Measurements from ENCODE around the gene CLCA2.

Gene CLCA2, protein sequence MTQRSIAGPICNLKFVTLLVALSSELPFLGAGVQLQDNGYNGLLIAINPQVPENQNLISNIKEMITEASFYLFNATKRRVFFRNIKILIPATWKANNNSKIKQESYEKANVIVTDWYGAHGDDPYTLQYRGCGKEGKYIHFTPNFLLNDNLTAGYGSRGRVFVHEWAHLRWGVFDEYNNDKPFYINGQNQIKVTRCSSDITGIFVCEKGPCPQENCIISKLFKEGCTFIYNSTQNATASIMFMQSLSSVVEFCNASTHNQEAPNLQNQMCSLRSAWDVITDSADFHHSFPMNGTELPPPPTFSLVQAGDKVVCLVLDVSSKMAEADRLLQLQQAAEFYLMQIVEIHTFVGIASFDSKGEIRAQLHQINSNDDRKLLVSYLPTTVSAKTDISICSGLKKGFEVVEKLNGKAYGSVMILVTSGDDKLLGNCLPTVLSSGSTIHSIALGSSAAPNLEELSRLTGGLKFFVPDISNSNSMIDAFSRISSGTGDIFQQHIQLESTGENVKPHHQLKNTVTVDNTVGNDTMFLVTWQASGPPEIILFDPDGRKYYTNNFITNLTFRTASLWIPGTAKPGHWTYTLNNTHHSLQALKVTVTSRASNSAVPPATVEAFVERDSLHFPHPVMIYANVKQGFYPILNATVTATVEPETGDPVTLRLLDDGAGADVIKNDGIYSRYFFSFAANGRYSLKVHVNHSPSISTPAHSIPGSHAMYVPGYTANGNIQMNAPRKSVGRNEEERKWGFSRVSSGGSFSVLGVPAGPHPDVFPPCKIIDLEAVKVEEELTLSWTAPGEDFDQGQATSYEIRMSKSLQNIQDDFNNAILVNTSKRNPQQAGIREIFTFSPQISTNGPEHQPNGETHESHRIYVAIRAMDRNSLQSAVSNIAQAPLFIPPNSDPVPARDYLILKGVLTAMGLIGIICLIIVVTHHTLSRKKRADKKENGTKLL

DNA sequence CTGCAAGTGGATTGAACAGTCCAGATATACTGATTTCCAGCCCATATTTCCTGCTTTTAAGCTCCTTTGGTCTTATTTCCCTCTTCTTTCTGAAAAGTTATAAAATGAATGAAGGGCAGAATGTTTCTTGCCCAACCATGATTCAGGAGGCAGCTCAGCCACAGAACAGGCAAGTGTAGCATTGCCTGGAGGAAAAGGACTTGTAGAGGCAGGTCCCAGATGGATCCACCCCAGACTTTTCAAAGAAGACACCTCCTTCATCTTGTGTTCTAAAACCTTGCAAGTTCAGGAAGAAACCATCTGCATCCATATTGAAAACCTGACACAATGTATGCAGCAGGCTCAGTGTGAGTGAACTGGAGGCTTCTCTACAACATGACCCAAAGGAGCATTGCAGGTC lies at the start of gene CLCA2:
Gene CLCA2, plus strand, starts transcription at position 299 of the 400 bp plus-strand sequence. Its CDS starts 77 bp downstream, at position 376.
- DNase-seq, result no peak

GRCh38 chr1:86375688-86376087 lies 48.3 kb upstream of the CLCA2 start:
- DNase-seq, result no peak

- DNase-seq, result no peak
These were observed 46.6 kb upstream of the CLCA2 start for GRCh38 chr1:86377341-86377740.

DNA sequence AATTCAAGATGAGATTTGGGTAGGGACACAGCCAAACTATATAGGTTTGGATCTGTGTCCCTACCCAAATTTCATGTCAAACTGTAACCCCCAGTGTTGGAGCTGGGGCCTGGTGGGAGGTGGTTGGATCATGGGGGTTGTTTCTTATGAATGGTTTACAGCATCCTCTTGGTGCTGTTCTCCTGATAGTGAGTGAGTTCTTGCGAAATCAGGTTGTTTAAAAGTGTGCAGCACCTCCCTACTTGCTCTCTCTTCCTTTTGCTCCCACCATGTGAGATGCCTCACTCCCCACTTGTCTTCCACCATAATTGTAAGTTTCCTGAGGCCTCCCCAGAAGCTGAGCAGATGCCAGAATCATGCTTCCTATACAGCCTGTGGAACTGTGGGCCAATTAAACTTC lies 45.2 kb upstream of the CLCA2 start:
- no peak for DNase-seq

DNA sequence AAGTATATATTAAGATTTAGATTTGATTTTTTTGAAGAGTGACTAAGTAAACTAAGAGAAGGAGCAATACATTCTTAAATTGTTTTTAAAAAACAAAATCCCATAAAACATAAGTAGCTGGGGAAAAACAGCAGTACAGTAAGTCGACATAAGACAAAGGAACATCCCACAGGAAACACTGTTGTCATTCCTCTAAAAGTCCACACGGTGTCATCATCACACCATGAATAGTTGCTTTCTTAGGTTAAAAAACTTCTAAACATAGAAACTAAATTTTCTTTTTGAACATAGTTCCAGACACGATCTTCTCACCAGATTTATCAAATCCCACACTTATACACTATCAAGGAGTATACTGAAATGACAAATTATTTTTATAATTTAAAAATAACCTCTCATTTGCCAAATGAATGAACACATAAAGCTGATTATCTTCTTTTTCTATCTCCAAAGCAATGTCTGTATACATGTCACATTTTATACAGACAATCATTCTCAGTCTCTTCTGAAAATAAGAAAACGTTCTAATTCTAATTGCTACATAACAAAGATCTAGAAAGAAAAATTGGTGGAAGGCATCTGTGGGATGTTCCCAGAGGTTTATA lies 43.6 kb upstream of the CLCA2 start:
- no peak for DNase-seq

DNA sequence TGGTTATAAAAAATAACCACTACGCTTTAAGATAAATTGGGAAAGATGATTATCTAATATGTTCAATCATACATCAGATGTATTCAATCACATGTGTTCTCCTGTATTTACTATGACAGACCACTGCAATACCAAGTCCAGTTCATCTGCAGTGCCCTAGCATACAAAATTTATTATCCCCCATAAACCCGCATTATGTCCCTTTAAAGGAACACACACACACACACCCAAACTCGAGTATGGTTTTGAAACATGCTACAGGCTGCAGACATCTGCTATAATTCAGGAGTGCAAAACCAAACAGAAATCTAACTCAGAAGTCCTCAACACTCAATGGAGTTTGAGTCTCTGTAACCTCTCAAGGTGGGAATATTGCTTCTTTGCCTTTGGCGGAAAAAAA lies 42.7 kb upstream of the CLCA2 start:
- DNase-seq, result no peak

DNA sequence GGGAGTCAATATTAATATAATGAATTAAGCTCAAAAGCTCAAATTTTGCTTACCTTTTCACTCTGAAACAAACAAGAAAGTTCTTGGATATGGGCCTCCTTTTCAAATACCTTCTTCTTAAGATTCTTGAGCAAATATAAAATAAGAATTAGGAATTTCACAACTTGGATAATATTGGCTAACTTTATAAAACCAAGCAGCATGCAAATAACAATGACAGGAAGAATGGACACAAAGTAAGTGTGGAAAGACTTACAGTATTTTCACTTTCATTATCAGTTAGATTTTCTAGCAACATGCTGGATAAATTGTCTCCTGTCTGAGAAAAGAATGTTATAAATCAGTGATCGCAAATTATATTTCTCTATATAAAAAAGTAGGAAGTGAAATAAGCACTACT lies 41.1 kb upstream of the CLCA2 start:
- no peak for DNase-seq

DNA sequence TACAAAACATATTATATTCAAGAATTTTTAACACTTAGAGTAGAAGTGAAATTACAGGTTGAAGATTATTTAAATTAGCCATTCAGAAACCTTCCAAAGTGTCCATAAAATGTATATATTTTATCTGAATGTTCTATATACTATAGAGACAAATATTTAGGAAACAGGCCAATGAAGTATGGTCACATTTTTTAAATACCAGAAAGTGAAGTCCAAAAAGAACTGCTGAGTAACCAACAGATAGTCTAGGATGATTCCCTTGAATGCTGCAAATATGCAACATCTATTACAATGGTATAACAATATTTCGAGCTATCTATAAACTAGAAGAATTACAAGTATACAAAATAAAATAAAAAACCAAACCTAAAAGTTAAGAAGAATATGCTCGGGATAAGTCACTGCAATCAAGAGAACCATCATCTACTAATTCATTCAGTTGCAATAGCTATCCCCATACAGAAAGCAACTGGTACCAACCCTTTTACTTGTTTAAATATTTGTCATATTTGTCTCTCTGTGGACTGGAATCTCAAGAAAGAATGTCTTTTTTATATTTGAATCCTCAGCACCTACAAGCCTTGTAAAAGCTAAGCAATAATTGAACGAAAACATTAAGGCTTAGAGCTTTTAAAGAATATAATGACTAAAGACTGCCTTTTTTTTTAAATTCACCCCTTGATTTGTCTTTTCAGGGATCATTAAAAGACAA lies 35.9 kb upstream of the CLCA2 start:
- DNase-seq, result no peak

DNA sequence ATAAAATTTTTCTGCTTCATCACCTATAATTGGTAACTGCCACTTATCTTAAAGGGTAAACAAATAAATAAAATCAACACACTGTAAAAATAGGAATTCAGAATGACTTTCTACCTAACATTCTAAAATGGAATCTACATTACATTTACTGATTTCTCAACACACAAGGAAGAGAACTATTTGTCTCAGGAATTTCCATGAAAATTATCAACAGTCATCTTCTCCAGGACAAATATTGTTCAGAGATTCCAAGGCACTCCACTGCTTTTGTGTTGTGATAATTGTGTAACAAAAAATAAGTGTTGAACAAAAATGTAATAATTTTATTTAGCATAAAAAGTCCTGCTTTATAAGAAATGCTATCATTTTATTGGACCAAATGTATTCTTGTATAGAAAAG lies 35.2 kb upstream of the CLCA2 start:
- DNase-seq, result no peak

DNA sequence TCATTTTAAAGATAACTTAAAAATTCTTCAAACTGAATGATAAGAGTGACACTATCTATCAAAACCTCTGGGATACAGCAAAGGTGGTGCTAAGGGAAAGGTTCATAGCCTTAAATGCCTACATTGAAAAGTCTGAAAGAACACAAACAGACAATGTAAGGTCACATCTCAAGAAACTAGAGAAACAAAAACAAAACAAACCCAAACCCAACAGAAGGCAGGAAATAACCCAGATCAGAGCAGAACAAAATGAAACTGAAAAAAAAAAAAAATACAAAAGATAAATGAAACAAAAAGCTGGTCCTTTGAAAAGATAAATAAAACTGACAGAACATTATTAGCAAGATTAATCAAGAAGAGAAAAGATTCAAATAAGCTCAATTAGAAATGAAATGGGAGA lies 34.7 kb upstream of the CLCA2 start:
- no peak for DNase-seq

GRCh38 chr1:86394416-86394815 lies 29.6 kb upstream of the CLCA2 start:
- DNase-seq, result no peak

- DNase-seq, result peak; percentile 90
These were observed 28.0 kb upstream of the CLCA2 start, which contains the start of gene ODF2L for GRCh38 chr1:86395751-86396497. Gene ODF2L, minus strand, starts transcription at chr1:86396323. Its CDS starts 9,296 bp downstream, at chr1:86387027.

DNA sequence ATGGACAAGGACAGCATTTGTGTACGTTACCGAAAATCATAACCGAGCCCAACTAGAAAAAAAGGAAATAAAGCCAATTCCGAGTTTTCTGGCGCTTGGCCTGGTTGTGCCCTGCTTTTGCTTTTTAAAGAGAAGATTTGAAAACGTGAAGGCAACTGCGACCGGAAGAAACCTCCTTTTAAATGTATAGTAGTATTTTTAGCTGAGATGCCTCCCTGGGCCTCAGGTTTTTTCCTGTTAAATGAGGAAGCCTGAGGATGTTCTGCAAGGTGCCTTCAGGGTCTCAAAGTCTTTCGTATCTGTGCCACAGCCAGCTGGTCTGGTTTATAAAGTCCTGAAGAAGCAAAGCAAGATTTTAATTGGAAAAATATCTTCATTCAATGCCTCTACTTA lies 27.5 kb upstream of the CLCA2 start:
- DNase-seq, result no peak

DNA sequence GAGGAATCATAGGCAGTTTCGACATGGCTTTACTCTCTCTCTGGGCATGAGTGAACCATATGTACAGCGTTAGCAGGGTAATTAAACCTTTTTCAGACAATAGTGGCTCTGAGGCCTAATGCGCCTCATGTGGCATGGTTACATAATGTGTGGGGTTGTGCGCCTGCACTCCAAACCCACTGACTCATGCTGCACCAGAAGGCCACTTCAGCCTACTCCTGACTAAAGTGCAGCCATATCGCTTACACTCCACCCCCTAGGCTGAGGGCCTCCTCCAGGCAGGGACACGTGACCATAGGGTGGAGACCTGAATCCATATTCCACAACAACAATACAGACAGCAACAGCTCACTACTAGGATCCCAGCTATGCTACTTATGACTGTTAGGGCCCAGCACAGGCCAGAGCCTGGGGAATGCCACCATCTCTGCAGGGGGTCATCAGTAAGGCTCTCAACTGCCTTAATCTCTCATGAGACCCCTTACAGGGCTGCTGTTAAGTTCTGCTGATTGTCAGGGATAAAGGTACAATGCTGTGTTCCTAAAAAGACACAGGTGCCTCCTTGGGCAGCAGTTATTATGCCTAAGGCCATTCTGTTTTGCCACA lies 14.5 kb upstream of the CLCA2 start:
- DNase-seq, result no peak

DNA sequence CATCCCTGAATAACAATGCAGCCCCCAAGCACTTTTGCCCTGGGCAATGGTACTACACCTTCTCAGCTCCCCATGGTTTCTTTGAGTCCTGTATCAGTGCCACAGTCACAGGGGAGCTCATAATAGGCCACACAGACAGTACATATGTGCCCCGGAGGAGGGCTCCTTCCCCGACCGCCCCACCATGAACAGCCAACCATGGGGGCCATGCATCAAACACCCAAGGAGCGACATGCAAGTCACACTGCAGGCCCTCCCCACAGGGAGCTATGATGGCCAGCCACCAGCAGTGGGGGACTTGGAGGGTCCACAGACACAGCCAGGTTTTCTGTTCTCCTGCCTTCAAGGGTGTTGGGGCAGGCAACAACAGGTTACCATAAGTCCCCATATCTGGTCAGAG lies 13.1 kb upstream of the CLCA2 start:
- no peak for DNase-seq

DNA sequence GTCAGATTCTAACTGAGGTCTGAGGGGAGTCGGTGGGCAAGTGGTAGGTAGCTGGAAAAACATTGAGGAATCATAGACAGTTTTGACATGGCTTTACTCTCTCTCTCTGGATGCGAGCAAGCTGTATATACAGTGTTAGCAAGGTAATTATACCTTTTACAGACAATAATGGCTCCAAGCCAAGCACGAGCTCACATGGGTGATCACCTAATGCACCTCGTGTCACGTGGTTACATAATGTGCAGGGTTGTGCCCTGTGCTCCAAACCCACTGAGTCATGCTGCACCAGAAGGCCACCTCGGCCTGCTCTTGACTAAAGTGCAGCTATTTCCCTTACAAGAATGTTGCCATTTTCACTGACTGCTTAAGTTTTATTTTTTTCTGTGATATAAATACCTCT lies 7.6 kb upstream of the CLCA2 start:
- no peak for DNase-seq

DNA sequence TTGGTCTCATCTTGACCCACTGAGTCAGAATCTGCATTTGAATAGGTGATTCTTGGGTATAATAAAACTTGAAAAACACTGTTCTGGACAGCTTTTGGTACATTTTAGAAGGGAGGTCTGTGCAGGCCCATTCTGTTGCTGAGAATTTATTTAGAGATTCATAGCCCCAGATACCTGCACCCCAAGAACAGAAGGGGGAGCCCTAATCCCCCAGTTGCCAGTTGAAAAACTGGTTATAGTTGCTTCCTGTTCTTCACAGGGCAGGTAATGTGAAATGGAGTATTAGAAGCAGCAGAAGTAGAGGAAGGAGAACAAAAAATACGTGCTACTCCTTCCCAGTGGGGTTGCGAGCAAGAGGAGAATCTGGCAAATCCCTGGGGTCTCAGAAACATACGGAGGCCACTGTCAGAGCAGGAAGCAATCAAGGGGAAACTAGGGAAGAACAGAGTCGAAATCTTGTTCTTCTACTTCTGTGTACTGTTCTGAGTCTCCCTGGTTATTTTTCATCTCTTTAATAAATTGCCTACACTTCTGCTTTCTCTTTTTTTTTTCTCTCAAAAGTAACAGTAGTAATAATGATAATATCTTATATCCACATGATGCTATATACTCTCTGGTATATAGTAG lies 4.6 kb upstream of the CLCA2 start:
- DNase-seq, result peak; percentile 25

DNA sequence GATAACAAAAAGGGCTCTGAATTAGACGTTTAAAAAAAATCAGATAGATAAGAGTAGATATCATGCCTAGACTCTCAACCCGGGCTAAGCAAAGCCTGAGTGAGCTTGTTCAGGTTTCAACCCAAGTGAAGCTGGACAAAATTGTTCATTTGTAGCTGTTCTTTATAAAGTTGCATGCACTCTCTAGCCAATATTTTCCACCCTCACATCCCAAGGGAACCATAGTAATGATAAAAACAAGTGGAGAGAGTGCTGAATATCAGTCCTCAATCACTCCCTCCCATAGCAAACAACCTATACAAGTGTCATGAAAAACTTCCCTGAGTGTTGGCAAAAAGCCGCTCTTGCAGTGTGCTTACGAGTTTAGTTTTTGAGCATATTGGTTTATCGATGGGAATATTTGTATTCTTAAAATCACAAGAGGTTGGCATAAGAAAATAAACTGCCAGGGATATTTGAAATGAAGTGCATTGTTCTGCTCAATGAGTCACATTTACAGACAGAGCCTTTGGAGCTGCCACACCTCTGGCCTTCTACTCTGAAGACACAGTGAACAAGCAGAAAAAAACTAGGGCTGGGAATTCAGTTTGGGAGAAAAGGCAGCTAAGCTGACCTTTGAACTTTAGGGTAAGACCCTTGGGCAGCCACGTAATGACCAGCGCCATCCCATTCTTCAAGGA lies 2.2 kb upstream of the CLCA2 start:
- DNase-seq, result no peak

DNA sequence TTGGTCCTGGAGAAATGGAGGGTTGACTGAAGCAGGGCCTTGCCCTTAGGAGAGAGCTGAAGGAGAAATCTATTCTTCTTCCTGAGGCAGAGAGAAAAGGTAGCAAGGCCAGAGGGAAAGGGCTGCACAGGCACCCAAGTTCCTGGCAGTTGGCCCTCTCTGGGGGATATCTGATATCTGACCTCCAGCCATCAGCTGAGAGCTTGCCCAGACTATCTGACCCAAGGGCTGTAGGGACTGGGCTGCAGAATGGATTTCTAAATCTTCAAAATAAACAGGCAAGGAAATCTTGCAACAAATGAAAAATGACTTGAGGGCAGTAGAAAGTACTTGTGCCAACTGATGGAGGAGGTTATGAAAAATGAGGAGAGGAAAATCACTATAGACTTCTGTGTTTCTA lies 498 bp upstream of the CLCA2 start:
- no peak for DNase-seq

GRCh38 chr1:86429122-86429725 lies 5.3 kb downstream of the CLCA2 start:
- no peak for DNase-seq
